LoVo (cell line): ENCODE results near the gene GABRB1.

Experiments
- DNase-seq: peaks from one replicate; pipeline ENCODE4 v3.0.0-alpha.2; 2016; ENCODE audit warnings: low spot score

Gene GABRB1

DNA sequence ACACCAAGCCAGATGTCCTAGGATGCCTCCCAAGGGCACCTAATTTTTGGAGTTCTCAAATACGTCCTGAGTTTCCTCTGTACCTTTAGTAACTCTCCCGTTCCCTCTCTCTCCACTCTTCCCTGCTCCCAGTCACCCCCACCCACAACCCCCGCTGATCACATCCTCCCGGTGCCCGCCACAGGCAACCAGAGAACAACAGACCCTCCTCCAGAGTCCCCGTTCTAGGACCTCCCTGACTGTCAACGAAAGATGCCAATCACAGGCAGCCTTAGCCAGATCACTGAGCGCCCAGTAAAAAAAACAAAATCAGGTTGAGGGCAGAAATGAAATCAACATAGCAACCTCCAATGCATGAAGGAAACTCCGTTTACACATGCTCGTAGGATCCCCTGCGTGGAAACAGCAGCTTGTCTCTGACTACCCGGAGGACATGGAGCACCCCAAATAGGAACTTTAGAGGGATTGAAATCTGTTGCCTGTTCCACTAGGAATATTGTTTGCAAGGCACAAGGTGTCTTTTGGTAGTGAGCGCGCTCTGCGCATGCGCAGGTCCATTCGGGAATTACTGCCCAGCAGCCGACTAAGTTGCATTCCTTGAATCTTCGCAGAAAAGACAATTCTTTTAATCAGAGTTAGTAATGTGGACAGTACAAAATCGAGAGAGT is at the start of gene GABRB1:
TSS of gene GABRB1 (plus strand) at position 557 of the 668 bp plus-strand sequence.
- DNase-seq: peak; percentile 52

DNA sequence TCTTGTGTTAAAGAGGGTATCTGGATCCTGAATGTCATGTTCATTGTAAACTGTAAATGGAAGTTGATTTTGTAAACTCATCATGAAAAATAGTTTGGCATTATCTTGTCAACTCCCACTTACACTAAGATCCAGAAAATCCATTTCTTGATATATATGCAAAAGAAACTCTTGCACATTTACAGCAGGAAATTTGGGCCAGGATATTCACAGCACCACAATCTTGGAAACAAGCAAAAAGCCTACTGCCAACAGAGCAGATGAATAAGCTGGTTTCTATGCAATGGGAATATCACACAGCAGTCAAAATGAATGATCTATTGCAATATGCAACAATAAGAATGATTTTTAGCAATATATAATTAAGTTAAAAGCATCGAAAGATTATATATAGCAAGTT is 46.6 kb upstream of the GABRB1 start:
- no peak for DNase-seq

DNA sequence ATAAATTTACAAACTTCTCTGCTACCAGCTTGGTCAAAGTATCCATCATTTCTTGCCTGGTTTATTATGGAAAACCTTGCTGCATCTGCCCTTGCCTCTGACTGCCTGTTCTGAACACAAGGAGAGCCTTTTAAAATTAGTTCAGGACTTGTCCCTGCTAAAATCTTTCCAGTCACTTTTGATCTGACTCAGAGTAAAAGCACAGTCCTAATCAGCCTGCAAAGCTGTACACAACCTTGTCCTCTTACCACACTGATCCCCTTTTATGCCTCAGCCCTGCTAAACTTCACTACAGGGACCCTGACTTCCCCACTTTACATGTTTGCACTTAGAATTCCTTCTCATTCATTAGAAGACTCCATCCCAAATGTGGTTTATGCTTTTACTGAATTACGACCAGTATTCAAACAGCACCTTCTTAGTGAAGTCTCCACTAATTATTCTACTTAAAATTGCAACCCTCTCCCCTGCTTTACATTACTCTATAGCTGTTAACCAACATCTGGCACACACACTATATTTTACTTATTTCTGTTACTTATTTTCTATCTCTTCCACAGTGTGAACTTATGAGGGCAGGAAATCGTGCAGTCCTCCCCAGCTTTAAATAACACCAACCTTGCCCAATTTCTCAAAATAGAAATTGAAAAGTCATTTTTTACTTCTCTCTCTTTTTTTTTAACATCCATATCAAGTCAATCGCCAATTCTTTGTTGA is 44.3 kb upstream of the GABRB1 start:
- DNase-seq: no peak

DNA sequence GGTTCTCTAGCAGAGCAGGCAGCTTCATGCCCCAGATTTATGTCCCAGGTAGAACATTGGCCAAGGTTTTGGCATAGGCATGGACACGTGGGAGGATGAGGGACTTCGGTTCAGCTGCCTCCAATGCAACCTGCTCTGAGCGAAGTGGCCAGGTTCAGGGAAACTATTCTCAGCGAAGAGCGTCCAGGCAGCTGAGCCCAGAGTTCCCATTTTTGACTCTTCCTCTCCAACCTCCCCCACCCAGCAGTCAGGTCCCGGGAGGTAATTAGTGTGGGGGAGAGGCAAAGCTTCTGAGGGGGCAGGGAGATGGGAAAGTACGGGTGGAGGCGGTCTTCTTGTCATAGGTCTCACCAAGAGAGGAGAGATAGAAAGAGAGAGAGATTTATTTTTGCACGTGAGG is 39.0 kb upstream of the GABRB1 start:
- DNase-seq: no peak

DNA sequence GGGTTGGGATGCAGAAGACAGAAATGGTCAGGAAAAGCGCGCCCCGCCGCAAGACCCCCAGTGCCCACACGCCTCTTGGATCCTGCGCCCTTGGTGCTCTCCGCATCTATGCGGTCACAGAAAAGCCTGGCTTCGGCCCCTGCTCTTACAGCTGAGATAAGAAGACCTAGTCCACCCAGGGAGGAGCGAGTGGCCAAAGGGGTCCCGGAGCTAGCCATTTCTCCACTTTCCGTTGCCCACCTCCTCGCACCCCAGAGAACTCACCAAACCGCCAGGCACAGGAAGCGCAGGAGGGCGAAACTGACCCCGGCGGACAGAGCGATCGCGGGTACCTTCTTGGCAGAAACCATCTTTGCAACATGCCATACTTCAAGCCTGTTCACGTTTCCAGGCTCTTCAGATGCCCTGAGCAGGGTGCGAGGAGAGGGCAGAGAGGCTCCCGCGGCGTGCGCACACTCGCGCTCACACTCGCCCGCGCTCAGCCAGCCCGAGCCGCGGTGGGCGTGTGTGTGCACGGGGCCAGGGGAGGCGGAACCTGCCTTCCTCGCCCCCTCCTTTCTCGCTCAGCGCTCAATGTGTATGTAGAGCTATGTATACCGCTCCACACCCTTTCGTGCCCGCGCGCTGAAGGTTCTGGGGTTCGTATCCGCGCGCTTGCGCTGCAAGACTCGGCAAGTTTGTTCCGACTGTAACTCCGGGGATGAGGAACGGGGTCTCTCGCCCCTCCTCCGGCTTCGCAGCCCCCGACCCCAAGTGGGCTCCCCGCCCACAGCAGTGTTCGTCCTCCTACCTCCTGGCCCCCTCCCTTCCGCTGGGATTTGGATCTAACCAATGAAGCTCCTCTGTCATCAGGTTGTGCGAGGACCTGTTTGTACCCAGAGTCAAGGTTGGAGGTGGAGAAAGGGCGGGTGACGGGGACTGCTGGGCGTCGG is 38.0 kb upstream of the GABRB1 start, which contains the start of gene GABRA4:
TSS of gene GABRA4 (minus strand) at position 507 of the 932 bp plus-strand sequence. CDS start at position 350, 157 bp downstream.
- no peak for DNase-seq

DNA sequence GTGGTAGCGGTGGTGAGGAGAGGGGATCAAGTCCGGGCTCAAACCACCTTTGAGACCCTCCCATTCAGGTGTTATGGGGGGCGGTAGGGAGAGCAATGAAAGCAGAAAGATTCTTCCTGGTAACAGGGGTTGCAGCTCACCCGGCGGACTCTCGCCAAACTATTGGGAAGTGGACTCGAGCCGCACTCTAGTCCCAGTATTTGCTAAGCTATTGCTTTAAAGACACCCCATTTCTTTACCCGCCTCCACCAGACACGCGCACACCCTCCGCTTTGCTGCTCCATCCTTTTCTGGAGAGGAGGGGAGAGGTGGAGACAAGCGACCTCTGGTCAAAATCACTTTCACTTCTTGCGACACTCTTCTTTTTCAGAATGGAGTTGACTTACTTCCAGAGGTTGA is 37.4 kb upstream of the GABRB1 start:
- DNase-seq: no peak

DNA sequence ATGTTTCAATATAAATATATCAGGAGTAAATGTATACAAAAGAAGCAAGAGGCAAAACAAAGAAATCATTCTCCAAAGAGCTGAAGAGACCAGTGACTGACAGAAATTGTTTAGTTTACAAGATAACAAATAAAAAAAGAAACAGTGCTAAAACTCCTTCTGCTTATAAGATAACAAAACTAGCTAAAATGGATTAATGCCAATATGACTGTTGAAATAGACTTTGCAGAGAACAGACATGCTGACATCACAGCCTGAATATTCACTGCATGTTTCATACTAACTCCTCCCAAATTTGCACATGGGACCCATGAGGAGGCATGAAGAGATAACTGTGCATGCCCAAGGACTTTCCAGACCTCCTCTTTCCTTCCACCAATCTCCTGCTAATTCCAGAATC is 31.8 kb upstream of the GABRB1 start:
- DNase-seq: no peak

DNA sequence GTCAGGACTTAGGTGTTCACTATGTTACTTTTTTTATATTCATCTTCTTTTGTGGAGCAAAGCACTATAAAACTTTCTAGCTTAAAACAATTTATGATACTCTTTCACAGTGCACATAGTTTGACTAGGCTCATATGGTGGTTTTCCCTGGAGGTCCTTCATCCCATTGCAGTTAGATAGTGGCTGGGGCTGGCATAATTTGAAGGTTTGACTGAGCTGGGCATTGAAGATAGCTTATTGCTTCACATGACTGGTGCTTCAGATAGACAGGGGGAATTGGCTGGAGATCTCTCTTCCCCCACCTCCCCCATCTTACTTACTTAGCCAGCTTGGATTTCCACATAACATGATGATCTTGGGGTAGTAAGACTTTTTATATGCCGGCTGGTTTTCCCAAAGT is 31.0 kb upstream of the GABRB1 start:
- DNase-seq: no peak

DNA sequence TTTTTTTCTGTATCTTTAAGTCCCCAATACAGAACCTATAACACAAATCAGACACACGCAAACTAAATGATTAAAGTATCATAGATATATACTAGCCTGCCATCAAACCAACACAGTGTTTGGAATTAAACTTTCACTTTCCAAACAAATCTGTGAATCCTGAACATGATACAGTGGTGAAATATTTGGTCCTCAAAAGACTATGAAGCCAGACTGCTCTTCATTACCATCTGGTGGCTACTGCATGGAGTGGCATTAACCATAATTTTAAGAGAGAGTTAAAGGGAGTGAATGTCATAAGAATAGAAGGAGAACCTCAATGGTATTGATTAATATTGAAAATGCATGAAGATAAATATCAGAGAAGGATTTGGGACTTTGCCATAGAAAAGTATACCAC is 28.8 kb upstream of the GABRB1 start:
- DNase-seq: peak; percentile 2

DNA sequence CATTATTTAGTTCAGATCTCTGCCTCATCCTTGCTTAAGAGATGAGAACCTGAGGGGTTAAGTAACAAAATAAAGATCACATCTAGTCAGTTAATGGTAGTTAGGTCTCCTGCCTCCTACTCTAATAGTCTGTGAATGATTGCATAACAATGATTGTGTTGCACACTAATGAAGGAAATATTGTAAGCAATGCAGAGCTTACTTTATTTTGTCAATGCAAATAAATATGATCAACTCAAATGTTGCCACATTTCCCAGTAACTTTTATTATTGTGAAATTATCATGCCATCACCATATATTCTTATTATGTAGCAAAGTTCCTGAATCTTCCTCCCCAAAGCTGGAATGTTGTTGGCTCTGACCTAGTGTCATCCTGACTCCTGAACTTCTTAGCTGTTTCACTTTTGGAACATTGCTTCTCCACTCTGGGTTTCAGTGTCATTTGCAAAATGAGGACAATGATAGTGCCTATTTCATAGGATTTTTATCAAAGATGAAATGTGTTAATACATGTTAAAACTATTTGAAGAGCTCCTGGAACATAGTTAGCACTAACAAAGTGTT is 20.9 kb upstream of the GABRB1 start:
- DNase-seq: no peak

DNA sequence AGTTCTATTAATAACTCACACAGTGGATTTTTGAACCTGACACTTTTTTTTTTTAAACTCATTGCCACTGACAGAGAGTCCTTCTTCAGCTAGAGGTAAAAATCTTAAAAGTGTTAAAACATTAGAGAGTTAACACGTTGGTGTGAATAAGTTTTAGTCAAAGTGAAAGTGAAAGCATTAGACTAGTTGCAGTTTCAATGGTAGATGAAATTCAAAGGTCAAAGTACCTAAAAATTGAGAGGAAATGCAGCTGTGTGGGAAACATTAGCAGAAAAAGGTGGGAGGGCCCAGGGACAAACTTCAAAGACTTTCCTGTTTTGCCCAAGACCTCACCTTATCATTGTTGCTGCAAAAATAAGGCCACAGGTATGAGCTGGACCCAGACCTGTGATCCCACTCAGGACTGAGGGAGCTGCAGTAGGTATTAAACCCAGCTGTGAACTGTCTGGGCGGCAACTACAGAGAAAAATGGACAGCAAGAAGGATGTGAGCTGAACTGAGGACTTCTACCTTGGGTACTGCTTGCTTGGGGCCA is 20.4 kb upstream of the GABRB1 start:
- peak; percentile 19 for DNase-seq

DNA sequence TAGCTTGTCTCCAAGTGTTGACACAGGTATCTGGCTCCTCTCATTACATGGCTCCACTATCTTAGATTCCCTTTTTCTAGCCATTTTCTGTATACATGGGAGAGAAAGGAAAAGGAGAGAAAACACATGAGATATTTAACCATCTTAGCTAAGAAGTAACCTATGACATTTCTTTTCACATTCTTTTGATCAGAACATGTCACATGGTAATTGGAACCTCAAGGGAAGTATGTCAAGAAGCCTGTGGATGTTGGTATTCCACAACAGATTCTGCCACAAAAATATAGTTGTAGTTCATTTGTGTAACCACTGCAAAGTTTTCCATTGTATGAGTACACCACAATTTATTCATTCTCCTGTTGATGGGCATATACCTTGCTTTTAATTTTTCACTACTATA is 18.7 kb upstream of the GABRB1 start:
- no peak for DNase-seq

DNA sequence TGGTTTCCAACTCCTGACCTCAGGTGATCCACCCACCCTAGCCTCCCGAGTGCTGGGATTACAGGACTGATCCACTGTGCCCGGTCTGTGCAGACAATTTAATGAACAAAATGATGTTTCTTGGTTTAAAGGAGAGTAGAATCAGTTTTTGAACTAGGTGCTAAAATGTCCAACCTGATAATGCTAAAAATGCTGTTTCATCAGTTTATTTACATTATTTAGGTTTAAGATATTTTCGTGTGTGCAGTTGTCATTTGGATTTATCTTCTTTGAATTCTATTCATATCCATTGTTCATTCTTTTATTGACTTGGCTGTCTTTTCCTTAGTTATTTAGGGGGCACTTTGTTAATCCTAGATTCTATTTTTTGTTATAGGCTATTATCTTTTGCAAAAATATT is 18.0 kb upstream of the GABRB1 start:
- DNase-seq: no peak

DNA sequence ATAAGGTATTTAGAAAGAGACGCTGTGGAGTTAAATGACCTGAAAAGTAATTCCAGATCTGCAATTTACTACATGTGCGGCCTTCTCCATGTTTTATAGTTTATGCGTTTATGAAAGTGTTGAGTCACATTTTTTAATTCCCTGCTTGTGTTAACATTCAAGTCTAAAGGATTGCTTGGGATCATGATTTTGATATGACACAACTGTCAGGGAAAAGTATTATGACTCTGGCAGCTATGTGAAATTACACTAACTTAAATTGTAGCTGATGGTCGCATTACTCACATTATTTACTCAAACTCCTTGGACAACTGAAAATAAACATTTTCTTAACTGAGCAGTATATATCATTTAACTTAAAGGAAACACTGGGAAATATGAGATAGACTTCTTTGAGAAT is 14.3 kb upstream of the GABRB1 start:
- no peak for DNase-seq

DNA sequence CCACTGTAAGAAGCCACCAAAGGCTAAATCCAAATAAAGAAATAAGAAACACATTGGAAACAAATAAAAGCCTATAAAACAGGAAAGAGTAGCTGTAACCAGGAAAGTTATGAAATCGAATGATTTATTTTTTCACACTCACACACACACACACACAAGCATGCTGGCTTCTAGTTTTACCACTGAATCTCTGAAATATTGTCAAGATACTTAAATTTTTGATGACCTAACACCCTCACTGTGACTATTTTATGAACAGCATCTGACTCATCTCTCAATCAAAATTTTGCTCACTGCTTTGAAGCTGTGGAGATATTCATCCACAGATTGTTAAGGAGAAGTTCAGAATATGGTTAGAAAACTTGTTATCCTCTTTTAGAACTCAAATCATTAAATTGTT is 13.9 kb upstream of the GABRB1 start:
- DNase-seq: no peak

DNA sequence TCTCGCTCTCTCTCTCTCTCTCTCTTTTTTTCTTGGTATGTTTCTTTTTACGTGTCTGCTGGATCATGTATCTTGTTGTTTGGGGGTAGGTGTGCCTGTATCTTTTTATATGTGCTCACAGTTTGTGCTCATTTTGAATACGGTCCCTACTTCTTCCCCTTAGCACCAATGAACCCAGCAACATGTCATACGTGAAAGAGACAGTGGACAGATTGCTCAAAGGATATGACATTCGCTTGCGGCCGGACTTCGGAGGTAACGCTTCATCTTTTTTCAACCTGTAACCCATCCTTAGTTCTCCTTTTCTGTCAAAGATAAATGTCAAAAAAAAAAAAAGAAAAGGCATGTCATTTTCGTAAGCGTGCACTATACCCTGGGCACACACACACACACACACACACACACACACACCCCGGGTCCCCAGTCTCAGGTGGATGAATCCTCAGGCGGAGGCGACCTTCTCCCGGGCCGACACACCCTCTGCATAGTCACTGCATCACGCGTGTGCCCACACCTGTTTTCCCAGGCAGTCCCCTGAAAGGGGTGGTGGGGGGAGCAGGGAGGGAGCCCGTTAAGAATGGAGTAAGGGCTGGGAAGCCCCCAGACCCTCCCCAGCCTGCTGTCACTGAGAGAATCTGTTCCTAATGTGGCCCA is 511 bp downstream of the GABRB1 start:
- DNase-seq: no peak

DNA sequence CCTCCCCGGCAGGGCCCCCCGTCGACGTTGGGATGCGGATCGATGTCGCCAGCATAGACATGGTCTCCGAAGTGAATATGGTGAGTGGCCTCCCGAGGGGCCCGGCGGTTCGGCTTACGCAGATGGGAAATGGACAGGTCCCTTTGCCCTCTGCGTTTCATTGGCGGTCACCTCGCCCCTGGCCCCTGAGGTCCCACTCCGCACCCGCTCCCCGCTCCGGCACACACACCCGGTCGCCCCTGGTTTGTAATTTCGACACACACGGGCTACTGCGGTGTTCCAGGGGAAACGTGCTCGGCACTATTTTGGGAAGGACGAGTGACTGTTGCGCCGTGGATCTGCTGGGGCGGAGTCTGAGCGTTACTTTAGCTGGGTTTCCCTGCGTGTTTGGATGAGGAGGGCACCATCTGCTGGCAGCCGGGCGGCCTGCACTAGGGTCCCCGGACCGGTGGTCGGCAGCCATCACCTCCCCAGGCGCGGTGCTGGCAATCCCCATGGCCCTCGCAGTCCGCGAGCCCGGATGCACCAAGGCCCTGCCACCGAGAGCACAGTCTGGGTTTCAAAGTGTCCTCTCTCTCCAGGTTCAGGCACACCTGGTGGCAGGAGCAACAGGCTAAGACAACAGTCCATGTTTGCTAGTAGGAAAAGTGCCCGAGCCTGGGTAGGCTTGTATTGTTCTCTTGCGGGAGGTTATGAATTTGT is 1.2 kb downstream of the GABRB1 start:
- peak; percentile 56 for DNase-seq

DNA sequence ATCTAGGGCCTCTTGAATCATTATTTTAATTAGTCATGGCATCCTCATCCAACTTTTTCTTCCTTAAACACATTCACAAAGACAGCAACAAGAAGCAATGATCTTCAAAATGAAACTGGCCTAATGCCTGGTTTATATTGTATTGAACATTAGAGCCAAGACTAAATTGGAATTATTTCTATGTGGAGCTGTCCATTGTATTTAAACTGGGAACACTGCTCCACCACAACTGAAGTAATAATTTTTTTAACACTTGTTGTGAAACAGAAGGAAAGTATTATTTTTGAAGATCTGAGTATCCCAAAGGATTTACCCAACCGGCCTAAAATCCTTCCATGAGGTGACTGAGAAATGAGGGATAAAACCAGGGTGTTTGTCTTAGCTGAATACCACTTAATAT is 6.9 kb downstream of the GABRB1 start:
- DNase-seq: no peak

DNA sequence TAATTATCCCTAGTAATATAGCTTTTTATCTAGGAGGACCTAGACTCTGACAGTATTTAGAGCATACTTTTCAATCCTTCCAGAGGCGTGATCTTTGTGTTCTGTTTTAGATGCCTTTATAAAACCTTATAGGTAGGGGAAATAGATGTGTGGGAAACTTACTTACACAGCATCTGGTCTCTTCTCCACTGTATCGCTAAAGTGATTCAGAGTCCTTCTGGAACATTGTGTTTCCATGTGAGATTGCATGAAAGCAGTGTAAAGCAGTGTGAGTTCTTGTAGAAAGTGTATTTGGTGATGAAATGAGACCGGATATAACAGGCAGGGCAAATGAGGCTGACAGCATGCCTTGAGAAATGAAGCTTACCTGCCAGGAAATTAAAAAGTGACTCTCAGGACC is 9.5 kb downstream of the GABRB1 start:
- no peak for DNase-seq

DNA sequence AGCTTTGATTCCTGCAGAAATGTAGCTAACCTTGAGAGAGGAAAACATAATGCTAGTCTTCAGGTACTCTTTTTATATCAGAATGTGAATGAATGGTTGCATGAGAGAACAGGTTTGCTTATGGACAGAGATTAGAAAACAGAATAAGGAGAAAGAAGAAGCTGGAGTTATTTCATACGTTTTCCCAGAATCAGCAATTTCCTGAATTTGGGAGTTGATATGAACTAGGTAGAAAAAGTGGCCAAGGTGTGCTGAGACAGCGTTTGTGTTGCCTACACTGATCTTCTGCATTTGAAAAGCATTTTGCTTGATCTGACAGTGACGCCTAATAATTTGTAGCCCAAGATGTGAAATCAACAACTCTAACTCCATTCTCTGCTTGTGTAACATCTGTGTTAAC is 12.5 kb downstream of the GABRB1 start:
- DNase-seq: no peak

DNA sequence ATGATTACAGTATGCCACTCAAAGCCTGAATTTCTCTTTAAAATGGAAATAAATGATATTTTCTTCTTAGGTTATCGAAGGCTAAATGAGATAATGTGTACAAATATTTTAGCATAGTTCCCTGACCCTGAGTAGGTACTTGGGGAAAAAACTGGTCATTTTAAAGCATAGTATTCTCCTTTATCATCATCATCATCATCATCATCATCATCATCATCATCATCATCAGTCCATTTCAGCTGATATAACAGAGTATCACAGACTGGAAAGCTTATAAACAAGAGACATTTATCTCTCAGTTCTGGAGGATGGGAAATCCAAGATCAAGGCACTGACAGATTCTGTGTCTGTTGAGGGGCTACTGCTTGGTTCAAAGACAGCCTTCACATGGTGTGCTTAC is 13.9 kb downstream of the GABRB1 start:
- DNase-seq: no peak
